ENCODE data around the gene THAP8.

The THAP8 gene

DNA sequence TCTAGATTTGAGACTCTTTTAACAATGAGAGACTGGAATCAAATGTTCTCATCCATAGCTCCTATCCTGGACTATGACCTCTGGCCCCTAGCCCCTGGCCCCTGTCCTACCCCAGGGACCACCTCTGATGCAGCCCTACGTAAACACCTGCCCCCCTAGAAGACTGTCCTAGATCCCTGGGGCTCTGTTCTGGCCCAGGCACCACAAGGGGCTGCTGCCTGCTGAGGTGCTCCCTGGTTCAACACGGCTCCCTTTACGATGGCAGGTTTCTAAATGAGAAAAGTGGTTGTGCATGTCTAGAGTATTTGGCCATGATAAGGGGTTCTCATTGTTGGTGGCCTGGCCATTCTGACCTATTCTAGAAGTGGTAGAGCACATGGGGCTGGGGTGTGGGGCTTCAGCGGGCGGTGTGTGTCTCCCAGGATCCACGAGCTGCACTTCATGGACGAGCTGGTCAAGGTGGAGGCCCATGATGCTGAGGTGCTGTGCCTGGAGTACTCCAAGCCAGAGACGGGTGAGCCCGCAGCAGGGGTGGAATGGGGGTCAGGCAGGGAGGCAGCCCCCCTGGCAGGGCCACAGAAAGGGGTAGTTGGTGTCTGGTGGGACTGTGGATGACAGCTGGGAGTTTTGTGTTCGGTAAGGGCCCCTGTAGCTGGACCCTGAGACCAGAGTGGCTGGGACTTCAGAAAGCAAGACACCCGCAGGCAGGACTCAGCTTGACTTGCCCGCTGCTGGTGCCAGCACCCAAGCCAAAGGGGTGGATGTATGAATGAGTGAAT, 30.3 kb upstream of the THAP8 start:
- no peak overlapping the region for H3K4me3 ChIP-seq (ENCODE audit: control insufficient read depth, low read depth, low read length)
- DNase-seq (ENCODE audit: low read depth) = no peak
- TF ChIP-seq, protein P1, sequence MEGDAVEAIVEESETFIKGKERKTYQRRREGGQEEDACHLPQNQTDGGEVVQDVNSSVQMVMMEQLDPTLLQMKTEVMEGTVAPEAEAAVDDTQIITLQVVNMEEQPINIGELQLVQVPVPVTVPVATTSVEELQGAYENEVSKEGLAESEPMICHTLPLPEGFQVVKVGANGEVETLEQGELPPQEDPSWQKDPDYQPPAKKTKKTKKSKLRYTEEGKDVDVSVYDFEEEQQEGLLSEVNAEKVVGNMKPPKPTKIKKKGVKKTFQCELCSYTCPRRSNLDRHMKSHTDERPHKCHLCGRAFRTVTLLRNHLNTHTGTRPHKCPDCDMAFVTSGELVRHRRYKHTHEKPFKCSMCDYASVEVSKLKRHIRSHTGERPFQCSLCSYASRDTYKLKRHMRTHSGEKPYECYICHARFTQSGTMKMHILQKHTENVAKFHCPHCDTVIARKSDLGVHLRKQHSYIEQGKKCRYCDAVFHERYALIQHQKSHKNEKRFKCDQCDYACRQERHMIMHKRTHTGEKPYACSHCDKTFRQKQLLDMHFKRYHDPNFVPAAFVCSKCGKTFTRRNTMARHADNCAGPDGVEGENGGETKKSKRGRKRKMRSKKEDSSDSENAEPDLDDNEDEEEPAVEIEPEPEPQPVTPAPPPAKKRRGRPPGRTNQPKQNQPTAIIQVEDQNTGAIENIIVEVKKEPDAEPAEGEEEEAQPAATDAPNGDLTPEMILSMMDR (conservative IDR thresholded peaks at IDR 0.05; ENCODE audit: control insufficient read depth, insufficient read depth, low read depth, low read length) = no peak

DNA sequence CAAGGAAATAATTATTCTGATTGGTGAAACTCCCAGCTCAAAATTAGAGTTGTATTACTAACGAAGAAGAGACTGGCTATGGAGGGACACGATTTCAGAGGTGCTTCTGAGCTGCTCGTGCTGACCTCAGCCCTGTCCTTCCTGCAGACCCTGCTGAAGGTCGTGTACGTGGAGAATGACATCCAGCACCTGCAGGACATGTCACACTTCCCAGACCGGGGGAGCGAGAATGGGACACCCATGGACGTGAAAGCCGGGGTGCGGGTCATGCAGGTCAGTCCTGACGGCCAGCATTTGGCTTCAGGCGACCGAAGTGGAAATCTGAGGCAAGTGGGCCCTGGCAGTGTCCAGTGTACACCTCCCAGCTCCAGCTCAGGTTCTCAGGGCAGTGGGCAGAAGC, 28.8 kb upstream of the THAP8 start:
- DNase-seq (ENCODE audit: low read depth) = no peak
- TF ChIP-seq, protein P1 (conservative IDR thresholded peaks at IDR 0.05; ENCODE audit: control insufficient read depth, insufficient read depth, low read depth, low read length) = no peak
- no peak overlapping the region for H3K4me3 ChIP-seq (ENCODE audit: control insufficient read depth, low read depth, low read length)

DNA sequence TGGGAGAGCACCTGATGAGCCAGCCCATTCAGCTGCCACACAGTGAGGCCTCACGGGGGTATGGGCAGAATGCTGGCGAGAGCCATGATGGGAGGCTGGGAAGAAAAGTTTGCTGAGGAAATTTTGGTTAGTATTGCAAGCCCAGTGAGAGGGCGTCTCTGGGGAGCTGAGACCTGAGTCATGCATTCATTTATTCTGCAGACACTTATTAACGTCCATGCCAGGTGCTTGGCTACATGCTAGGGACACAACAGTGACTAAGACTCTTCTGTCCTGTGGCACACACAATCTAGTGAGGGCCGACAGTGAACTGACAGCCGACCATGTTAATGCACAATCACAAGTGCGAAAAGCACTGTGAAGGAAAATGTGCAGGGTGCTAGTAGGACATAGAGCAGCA, 27.8 kb upstream of the THAP8 start:
- TF ChIP-seq, protein P1 (conservative IDR thresholded peaks at IDR 0.05; ENCODE audit: control insufficient read depth, insufficient read depth, low read depth, low read length) = no peak
- no peak overlapping the region for H3K4me3 ChIP-seq (ENCODE audit: control insufficient read depth, low read depth, low read length)
- DNase-seq (ENCODE audit: low read depth) = peak; percentile 58

DNA sequence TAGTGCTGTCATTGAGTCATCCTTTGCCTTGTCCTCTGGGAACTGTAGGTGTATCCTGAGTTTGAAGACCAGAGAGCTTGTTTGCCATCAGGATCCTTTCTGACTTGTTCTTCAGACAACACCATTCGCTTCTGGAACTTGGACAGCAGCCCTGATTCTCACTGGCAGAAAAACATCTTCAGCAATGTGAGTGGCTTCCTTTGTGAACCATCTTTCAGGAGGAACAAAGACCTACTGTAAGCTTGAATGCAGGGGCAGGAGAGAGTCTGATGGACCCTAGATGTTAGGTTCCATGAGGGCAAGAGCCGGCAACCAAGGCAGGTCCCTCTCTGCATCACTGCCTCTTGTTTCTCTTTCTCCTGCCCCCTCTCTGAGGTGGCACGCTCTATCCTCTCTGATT, 27.3 kb upstream of the THAP8 start:
- TF ChIP-seq, protein P1 (conservative IDR thresholded peaks at IDR 0.05; ENCODE audit: control insufficient read depth, insufficient read depth, low read depth, low read length) = no peak
- H3K4me3 ChIP-seq (ENCODE audit: control insufficient read depth, low read depth, low read length) = no peak overlapping the region
- DNase-seq (ENCODE audit: low read depth) = peak; percentile 9

DNA sequence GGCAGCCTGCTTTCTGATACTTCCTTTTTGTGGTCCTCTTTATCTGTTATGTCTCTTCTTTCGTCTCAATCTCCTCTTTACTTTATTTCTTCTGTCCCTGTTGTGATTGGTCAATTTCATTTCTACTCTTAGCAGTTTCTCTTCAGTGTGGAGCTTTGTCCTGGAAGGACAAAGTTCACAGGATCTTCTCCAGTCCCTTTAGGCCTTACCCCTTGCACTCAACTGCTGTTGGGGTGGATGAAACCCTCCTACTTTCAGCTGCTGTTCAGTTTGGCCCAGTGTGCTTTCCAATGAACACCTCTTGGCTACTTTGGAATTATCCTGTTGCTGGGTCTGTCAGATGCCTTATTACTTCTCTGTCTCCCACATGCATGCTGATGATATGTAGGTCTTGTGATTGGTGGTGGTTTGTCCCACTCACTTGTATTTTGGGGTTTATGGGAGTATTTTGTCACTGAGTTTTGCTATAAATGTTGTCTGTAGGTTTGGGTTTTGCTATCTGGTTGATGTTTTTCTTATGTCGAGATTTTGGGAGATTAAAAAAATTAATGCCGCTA, 25.4 kb upstream of the THAP8 start:
- DNase-seq (ENCODE audit: low read depth) = no peak
- no peak overlapping the region for H3K4me3 ChIP-seq (ENCODE audit: control insufficient read depth, low read depth, low read length)
- TF ChIP-seq, protein P1 (conservative IDR thresholded peaks at IDR 0.05; ENCODE audit: control insufficient read depth, insufficient read depth, low read depth, low read length) = no peak

DNA sequence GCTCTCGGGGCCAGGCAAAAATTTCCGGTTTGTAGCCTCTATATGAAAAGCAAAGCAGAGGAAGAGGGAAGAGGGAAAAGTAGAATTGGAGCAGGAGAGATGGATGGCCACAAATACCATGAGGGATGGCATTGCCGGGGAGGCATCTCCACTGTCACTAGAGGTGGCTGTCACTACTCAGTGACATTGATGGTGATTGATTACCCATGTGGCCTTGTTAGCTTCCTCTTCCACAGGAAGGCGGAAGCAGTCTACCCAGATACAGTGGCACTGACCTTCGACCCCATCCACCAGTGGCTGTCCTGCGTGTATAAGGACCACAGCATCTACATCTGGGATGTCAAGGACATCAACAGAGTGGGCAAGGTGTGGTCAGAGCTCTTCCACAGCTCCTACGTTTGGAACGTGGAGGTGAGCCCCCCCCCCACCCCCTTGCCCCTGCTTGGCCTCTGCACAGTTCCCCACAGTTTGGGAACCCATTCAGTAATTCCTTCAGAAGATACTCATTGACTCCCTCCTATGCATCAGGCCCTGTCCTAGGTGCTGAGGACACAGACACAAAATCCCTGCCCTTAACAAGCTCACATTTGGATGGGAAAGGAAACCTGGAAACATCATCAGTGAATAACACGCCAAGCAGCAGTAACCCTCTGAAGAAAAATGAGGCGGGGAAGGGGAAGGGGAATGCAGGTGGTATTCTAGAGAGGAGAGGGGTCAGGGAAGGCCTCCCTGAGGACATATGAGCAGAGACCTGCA, 19.2 kb upstream of the THAP8 start:
- no peak for DNase-seq (ENCODE audit: low read depth)
- H3K4me3 ChIP-seq (ENCODE audit: control insufficient read depth, low read depth, low read length) = no peak overlapping the region
- TF ChIP-seq, protein P1 (conservative IDR thresholded peaks at IDR 0.05; ENCODE audit: control insufficient read depth, insufficient read depth, low read depth, low read length) = no peak

All from fibroblast of mammary gland (primary cell).